GM15510 (cell line): ENCODE measurements around the gene APBA2.

Experiments used
- POLR2A ChIP-seq: IDR thresholded peaks from 3 replicates; pipeline ENCODE4 v1.6.1; 2011; ENCODE audit warnings: borderline replicate concordance; ENCODE audit not compliant: insufficient read length; ENCODE audit errors: extremely low read depth

The APBA2 gene

DNA sequence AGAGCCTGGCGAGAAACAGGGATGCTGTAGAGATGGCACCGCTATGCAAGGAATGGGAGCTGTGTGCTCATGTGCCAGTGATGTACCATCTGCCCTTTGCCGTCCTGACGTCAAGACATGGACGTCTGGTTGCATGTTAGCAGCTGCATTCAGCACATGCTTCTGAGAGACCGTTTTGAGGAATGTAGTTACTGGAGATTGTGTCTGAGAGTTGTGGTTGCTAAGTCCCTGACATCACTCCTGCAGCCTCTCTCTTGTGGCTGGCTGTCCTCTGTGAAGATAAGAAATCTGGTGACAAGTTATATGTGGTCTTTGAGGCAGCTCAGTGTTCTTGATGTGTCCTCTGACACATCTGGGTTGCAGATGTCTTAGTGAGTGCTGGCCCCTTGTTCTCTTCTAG lies 165.1 kb downstream of the APBA2 start:
- no peak for TF ChIP-seq POLR2A

DNA sequence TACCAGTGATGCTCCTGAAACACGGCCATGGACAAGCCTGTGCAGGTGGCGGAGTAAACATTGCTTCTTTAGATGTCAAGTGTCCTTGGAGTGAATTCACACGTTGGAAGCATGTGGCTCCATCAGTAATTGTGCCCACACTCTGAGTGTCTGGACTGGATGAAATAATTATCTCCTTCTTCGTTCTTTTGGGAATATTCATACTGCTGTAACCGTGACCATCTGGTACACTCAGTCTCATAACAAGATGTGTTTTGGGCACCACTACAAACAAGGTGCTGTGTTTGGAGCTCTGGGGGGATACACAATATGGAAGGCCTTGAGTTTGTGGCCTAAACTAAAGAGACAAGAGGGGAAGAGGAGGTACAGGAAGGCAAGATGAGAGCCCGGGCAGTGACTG lies 165.6 kb downstream of the APBA2 start:
- TF ChIP-seq POLR2A, result no peak

GRCh38 chr15:29053006-29053405 lies 167.2 kb downstream of the APBA2 start:
- no peak for TF ChIP-seq POLR2A

DNA sequence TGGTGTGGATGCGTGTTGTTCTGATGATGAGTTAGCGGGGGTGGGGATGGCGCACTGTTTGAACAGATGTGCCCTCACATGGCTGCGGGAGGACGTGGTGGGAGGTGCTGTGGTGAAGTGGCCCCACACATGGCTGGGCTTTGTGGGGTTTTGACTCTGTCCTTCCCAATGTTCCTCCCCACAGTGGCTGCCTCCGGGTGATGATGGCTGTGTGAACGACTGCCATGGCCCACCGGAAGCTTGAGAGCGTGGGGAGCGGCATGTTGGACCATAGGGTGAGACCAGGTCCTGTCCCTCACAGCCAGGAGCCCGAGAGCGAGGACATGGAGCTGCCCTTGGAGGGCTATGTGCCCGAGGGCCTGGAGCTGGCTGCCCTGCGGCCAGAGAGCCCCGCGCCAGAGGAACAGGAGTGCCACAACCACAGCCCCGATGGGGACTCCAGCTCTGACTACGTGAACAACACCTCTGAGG lies 167.9 kb downstream of the APBA2 start:
- TF ChIP-seq POLR2A, result no peak

DNA sequence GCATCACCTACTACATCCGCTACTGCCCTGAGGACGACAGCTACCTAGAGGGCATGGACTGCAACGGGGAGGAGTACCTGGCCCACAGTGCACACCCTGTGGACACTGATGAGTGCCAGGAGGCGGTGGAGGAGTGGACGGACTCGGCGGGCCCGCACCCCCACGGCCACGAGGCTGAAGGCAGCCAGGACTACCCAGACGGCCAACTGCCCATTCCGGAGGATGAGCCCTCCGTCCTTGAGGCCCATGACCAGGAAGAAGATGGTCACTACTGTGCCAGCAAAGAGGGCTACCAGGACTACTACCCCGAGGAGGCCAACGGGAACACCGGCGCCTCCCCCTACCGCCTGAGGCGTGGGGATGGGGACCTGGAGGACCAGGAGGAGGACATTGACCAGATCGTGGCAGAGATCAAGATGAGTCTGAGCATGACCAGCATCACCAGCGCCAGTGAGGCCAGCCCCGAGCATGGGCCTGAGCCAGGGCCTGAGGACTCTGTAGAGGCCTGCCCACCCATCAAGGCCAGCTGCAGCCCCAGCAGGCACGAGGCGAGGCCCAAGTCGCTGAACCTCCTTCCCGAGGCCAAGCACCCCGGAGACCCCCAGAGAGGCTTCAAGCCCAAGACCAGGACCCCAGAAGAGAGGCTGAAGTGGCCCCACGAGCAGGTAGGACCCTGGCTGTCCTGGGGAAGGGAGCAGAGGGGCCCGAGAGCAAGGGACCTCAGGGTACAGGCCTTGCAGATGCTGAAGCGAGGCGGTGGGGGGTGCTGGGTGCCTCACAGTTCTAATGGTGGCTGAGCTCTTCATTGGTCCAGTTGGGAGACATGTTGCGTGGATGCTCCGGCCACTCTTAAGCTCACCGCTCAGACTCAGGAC lies 168.6 kb downstream of the APBA2 start:
- TF ChIP-seq POLR2A, result no peak

DNA sequence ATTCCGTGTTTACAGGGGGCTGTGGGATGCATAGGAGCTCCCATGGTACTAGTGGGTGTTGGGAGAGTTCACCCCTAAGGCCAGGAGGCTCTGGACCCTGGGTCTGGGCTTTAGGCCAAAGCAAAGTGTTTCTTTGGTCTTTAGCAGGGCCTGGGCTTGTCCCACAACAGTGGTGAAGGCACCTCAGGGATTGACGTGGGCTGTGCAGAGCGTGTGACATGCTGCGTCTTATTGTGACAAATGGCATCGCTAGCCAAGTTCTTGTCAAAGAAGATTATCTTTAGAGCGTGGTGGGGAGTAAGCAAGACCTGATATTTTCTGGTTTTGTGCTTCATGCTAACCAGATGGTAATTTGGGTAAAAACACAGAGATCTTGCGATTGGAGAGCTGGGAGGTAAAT lies 170.1 kb downstream of the APBA2 start:
- TF ChIP-seq POLR2A, result no peak

- TF ChIP-seq POLR2A, result no peak
These were observed 171.2 kb downstream of the APBA2 start for GRCh38 chr15:29056839-29057450.

GRCh38 chr15:29057856-29058255 lies 172.1 kb downstream of the APBA2 start:
- no peak for TF ChIP-seq POLR2A

GRCh38 chr15:29058903-29059539 lies 173.2 kb downstream of the APBA2 start:
- TF ChIP-seq POLR2A, result no peak

GRCh38 chr15:29059871-29060640 lies 174.3 kb downstream of the APBA2 start:
- TF ChIP-seq POLR2A, result no peak

- no peak for TF ChIP-seq POLR2A
These were observed 176.0 kb downstream of the APBA2 start for GRCh38 chr15:29061746-29062145.

- TF ChIP-seq POLR2A, result no peak
These were observed 176.4 kb downstream of the APBA2 start for GRCh38 chr15:29062179-29062591.

DNA sequence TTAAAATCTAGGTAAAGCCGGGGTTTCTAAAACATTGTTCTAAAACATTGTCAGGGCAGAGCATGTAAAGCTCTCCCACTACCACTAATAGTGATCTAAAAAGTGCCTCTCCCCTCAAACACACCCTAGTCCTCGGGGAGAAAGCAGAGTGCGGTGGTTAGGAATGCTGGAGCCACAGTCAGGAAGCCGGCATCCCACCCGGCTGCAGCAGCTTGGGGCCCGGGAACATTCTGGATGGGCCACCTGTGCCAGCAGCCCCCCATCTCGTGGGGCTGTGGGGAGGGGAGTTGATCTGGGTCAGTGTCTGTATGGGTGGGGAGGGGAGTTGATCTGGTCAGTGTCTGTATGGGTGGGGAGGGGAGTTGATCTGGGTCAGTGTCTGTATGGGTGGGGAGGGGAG lies 176.9 kb downstream of the APBA2 start:
- TF ChIP-seq POLR2A, result no peak

DNA sequence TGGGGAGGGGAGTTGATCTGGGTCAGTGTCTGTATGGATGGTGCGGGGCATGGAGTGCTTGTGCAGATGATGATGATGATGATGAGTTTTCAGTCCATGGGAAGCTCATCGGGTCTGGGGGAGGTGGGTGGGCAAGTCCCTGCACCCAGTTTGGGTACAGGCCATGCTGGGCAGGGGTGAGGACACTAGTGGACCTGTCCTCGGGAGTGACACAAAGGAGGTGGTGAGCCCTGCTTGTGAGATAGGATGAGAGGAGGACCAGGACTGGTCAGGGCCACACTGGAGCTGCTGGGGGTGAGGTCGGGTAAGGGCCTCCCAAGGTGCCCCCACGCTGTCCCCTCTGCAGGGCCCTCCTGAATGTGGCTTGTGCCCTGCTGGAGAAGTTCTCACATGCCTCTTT lies 177.9 kb downstream of the APBA2 start:
- no peak for TF ChIP-seq POLR2A

GRCh38 chr15:29064290-29064689 lies 178.5 kb downstream of the APBA2 start:
- TF ChIP-seq POLR2A, result no peak
